SHP77 treated with DMSO at 0.1 percent for 48 hours (cell line): ENCODE results near the gene INSM2.

Source experiments
- DNase-seq: peaks from one replicate; lab custom pipeline; 2025; lab: John Stamatoyannopoulos, UW

INSM2 gene

DNA sequence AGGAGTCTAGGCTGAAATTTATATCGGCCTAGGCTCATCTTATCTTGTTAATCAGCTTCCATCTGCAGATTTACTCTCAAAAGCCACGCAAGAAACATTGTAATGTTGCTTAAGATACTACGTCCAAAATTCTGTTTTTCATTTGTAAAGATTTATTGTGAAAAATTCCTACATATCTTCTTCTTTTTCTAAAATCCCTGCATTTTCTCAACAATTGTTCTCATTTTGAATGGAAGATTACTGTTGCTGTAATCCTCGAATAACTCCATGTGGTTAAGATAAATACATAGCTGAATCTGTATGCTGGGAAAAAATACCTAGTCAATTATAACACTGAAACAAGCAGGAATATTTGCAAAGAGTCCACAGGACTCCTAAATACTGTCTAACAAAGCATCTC, 15.6 kb downstream of the INSM2 start:
- DNase-seq = no peak

DNA sequence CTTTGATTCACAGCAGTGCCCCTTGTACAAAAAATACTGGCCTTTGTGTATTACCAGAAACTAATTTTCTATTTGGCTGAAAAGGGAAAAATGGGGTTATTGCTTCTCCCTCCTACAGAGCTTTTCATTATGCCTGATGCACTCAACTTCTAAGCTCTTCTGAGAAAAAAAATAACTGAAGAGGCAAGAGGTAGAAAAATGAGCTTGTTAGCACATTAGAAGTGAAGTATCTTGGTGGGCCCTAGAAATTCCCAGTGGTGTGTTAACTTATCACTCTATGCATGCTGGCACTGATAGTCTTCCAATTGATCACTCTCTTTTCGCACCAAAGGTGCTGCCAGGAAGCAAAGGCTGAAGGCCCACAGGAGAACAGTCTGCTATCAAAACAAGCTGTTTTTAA, 17.1 kb downstream of the INSM2 start:
- no peak for DNase-seq

DNA sequence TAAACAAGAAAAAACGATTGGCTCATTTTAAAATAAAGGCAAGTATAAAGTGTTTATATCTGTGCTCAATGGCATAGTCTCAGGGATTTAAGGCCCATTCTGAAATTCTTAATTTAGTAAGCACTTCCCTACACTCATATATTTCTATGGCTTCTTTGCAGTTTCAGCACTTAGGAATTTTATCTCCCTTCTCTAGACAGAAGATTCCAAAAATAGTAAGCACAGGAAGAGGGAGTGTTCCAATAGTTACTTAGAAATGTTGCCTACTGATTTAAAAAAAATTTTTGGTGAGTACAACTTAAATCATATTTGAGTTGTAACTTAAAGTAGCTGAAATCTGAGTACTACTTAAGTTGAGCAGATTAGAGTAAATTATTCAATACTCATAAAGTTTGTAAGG, 19.8 kb downstream of the INSM2 start:
- DNase-seq = no peak

DNA sequence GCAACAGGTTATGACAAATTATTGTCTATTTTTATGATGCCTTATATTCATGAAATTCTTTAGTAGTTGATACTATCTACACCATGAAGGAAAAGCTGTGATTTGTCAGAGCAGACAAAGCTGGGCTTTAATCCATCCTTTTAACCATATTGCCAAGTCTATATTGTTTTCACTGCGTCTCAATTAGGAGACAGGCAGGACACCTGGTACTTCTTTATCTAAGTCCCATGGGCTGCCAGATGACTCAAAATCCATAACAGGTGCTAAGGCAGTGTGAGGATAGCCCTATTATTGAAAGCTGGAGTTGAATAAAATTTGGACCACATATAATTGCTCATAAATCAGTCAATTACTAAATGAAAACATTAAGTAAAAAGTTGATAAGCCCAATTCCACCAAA, 22.6 kb downstream of the INSM2 start:
- no peak for DNase-seq

DNA sequence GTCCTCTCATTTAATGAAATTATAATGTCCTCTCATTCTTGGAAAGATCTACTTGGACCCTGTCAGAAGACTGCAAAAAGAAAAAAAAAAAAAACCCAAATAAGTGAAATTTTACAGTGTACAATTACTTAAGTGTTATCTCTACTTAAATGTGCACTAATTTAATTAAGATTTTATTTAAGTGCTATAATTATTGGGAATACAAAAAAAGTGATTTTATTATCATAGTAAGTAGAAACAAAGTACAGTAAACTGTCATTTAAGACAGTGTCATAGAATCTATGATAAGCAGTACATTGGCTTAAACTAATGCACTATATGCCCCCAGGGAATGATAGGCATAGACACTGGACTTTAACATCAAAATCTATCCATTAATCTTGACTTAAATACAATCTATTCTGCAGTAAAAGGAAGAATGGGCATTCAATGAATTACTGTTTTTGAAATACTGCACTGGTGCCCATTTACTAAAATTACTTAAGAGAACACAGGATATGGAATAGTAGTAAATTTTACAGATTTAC, 23.3 kb downstream of the INSM2 start:
- no peak for DNase-seq

DNA sequence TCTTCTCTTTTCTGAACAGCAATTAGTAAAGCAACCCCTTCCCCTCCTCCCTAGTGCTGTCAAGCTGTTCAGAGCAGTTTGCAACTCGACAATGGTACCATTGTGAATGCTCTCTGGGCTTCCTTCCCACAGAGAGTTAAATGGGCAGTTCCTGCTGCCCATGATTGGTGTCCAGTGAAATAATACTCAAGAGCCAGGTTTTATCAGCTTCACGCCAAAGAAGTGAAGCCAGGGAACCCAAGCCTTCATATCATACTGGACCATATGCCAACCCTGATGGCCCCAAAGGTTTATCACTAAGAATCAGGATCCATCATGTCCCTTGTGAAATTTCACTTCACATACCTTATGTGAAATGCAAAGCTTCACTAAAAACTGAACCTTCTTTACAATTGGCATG, 24.7 kb downstream of the INSM2 start:
- no peak for DNase-seq

DNA sequence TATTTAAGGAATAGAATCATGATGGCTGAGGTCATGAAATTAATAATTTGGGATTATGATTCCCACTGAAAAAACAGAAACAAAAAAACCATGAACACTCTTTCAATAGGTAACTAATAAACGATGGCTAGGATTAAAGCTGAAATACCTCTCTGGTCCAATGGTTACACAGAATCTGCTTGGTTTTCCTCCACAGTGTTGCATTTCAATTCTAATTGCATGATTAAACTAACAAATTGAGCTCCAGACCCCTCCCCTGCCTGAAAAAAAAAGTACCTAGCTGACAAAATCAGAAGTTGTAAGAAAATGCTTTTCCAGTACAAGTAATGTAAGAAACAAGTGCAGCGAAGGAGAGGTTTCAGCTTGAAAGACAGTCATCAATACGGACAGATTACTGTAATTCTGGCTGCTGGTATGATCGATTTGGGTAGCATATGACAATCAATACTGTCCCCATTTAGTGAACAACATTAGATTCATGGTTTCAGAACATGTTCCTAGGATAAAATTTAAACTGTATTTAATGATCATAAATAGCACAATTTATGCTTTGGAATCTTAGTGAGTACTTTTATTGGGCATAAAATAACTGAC, 32.0 kb downstream of the INSM2 start:
- DNase-seq = no peak

DNA sequence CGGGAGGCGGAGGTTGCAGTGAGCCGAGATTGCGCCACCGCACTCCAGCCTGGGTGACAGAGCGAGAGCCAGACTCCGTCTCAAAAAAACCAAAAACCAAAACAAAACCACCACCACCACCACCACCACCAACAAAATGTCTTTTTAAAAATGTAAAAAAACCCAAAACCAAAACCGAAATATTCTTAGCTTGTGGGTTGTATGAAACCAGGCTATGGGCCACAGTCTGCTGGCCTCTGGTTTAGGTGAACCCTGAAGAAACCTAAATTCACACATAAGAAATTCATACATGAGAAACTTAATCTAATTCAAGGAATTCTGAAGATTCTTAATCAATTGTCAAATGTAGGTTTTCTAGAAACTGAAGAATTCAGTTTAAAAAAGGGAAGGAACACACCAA, 37.6 kb downstream of the INSM2 start:
- DNase-seq = no peak

DNA sequence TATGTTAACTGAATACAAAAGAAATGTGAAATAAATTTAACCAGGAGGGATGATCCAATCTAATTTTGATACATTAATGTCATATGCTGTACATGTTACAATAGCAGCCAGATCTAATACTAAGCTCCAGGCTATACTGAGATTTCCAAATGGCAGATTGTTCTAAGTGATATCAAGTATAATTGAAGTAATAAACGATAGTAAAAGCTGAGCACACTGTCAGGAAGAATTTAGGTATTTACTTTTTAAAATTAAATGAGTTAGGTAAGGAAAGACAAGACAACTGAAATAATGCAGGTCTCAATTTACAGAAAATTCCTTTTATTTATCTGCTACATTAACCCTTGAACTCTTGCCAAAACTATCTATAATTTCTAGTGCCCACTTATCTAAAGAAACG, 39.9 kb downstream of the INSM2 start:
- no peak for DNase-seq

DNA sequence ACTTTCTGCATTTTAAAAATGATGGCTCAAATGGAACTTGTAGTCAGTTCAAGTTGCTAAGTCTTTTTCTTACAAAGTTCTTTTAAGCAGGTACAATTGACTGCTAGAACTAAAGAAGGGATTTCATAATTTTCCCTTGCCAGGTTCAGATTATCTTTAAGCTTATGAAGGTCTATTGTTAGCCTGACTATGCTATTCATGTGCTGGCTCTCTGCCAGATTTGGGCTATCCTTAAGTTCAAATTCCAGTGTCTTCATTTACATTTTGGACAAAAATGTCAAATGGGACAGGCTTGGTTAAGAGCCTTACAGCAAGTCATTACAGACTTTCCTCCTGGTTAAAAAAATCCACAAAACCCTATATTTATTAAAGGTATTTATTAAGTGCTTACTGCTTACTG, 42.3 kb downstream of the INSM2 start:
- DNase-seq = no peak

DNA sequence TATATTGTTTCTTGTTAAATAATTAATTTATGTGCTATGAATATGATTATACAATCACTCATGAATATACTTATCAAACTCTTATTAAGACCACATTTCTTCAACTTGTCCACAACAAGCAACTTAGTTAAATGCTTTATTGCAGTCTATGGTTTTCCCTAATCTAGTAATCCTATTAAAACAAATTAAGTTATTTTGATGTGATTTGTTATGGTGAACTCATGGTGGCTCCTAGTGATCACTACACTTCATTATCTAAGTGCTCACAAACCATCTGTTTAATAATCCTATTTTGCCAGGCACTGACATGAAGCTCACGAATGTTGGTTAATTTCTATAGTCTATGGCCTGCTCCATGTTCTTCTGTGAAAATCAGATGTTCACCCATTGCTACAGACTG, 42.9 kb downstream of the INSM2 start:
- DNase-seq = no peak

DNA sequence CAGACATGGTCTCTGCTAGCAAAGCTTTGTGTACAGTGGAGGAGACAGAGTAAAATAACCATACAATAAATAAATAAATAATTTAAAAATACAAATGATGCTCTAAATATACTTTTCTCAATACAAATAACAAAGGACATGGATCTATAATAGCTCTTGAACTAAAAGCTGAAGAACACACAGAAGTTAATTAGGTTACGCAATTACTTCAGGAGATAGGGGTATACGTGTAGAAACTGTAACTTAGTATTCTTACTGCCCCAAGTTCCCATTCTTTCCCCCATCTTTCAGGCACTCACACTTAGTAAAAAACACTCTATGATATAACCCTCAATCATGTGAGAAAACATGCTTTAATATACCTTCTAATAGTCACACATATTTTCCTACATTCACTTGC, 44.2 kb downstream of the INSM2 start:
- DNase-seq = no peak

DNA sequence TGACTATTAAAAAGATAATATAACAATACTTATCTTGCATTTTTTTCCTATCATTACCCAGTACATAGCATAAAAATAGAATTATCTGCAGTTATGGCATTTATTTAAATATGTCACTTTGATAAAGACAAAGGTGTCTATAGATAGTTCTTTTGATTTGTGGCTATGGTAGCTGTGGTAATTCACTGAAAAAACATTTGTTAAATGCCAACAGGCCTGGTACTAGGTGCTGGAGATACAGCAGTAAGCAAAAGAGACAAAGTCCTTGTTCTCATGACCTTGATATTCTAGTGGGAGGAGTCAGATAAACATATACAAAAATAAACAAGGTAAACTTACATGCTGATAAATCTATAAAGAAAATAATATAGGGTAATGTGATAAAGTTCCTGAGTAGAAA, 44.7 kb downstream of the INSM2 start:
- DNase-seq = no peak
